GM19463 (cell line): ENCODE data around the gene AGAP1.

Source experiments
- ATAC-seq: cut with Tn5 transposase; IDR thresholded peaks from one replicate; pipeline ENCODE4 v1.9.1; 2021; ENCODE audit warnings: mild to moderate bottlenecking, moderate library complexity; ENCODE audit not compliant: unreplicated experiment

Gene AGAP1

GRCh38 chr2:236010920-236011685 is 517.3 kb downstream of the AGAP1 start:
- no peak for ATAC-seq

GRCh38 chr2:236012155-236012554 is 518.3 kb downstream of the AGAP1 start:
- no peak for ATAC-seq

- ATAC-seq, result no peak
Measured at GRCh38 chr2:236014408-236015131, 520.7 kb downstream of the AGAP1 start.

- ATAC-seq, result no peak
Measured at GRCh38 chr2:236015171-236015570, 521.3 kb downstream of the AGAP1 start.

- no peak for ATAC-seq
Measured at GRCh38 chr2:236016496-236016895, 522.7 kb downstream of the AGAP1 start.

GRCh38 chr2:236017446-236017845 is 523.6 kb downstream of the AGAP1 start:
- no peak for ATAC-seq

GRCh38 chr2:236019434-236019833 is 525.6 kb downstream of the AGAP1 start:
- ATAC-seq, result no peak

GRCh38 chr2:236021499-236022057 is 527.7 kb downstream of the AGAP1 start:
- no peak for ATAC-seq

GRCh38 chr2:236022128-236022527 is 528.3 kb downstream of the AGAP1 start:
- no peak for ATAC-seq

- no peak for ATAC-seq
Measured at GRCh38 chr2:236025892-236026291, 532.0 kb downstream of the AGAP1 start.

- no peak for ATAC-seq
Measured at GRCh38 chr2:236026841-236027240, 533.0 kb downstream of the AGAP1 start.

- no peak for ATAC-seq
Measured at GRCh38 chr2:236028066-236028465, 534.2 kb downstream of the AGAP1 start.

GRCh38 chr2:236033462-236033861 is 539.6 kb downstream of the AGAP1 start:
- no peak for ATAC-seq

- ATAC-seq, result no peak
Measured at GRCh38 chr2:236034974-236035373, 541.1 kb downstream of the AGAP1 start.

GRCh38 chr2:236036045-236036444 is 542.2 kb downstream of the AGAP1 start:
- no peak for ATAC-seq

GRCh38 chr2:236038096-236038495 is 544.3 kb downstream of the AGAP1 start:
- no peak for ATAC-seq

GRCh38 chr2:236040600-236041328 is 546.9 kb downstream of the AGAP1 start:
- ATAC-seq, result no peak

- ATAC-seq, result no peak
Measured at GRCh38 chr2:236041616-236042015, 547.8 kb downstream of the AGAP1 start.

GRCh38 chr2:236042087-236042486 is 548.2 kb downstream of the AGAP1 start:
- ATAC-seq, result no peak

GRCh38 chr2:236044191-236044590 is 550.3 kb downstream of the AGAP1 start:
- ATAC-seq, result no peak
